HepG2 (cell line): Measurements from ENCODE around the gene TUBG2. TPM values are rescaled to one million over a fixed set of nuclear protein-coding genes. Genes with fewer than 3 reads are reported as not detected.

Source experiments
- AKNA ChIP-seq: sonication (generic); formaldehyde crosslinking; IDR thresholded peaks from 2 replicates; pipeline ENCODE4 v1.4.0; 2020; ENCODE audit warnings: missing genetic modification reagents, borderline replicate concordance
- BORCS8-MEF2B ChIP-seq: sonication (generic); formaldehyde crosslinking; IDR thresholded peaks from 2 replicates; pipeline ENCODE4 v1.8.0; 2022; ENCODE audit warnings: mild to moderate bottlenecking, missing genetic modification reagents
- CBFB ChIP-seq: sonication (generic); formaldehyde crosslinking; IDR thresholded peaks from 2 replicates; pipeline ENCODE4 v1.4.0; 2020; ENCODE audit warnings: missing genetic modification reagents
- CEBPB ChIP-seq: IDR thresholded peaks from 2 replicates; pipeline ENCODE4 v1.6.1; 2011; ENCODE audit warnings: low read depth, low read length, improper control_type of control experiment, borderline replicate concordance
- CEBPG ChIP-seq: IDR thresholded peaks from 2 replicates; pipeline ENCODE4 v1.6.1; 2016
- HNF4G ChIP-seq, 2 experiments: sonication (generic) in 1 of 2; formaldehyde crosslinking in 1 of 2; IDR thresholded peaks; 2 replicates each; pipeline versions ENCODE4 v1.4.0 to v1.6.1; 2011 to 2020; ENCODE audit warnings: borderline replicate concordance in 2 of 2, low read depth in 2 of 2, mild to moderate bottlenecking in 2 of 2, low read length in 1 of 2, missing genetic modification reagents in 1 of 2, moderate library complexity in 1 of 2
- MED8 ChIP-seq: sonication (generic); formaldehyde crosslinking; IDR thresholded peaks from 2 replicates; pipeline ENCODE4 v1.8.1; 2023; ENCODE audit warnings: mild to moderate bottlenecking, missing genetic modification reagents; ENCODE audit not compliant: insufficient replicate concordance
- PITX1 ChIP-seq: sonication (generic); formaldehyde crosslinking; IDR thresholded peaks from 2 replicates; pipeline ENCODE4 v1.5.1; 2020; ENCODE audit warnings: mild to moderate bottlenecking, missing genetic modification reagents
- SAP130 ChIP-seq: IDR thresholded peaks from 2 replicates; pipeline ENCODE4 v1.6.1; 2016; ENCODE audit warnings: low read depth
- XRCC5 ChIP-seq: fragments of 200-400 bp; formaldehyde crosslinking; optimal IDR thresholded peaks from 2 replicates; pipeline ENCODE3; 2017; ENCODE audit warnings: mild to moderate bottlenecking, low read length
- ZFP36L1 ChIP-seq: sonication (generic); formaldehyde crosslinking; IDR thresholded peaks from 2 replicates; pipeline ENCODE4 v1.8.0; 2022; ENCODE audit warnings: mild to moderate bottlenecking, missing genetic modification reagents, moderate library complexity
- ZNF777 ChIP-seq: sonication (generic); formaldehyde crosslinking; IDR thresholded peaks from 2 replicates; pipeline ENCODE4 v1.4.0; 2020; ENCODE audit warnings: missing genetic modification reagents
- ZNF891 ChIP-seq: sonication (generic); formaldehyde crosslinking; IDR thresholded peaks from 2 replicates; pipeline ENCODE4 v1.5.0; 2020; ENCODE audit warnings: mild to moderate bottlenecking, missing genetic modification reagents
- polyA plus RNA-seq, 8 experiments: library from polyadenylated mRNA; depleted of rRNA in 3 of 8; stranded (reverse) in 7 of 8; unstranded in 1 of 8; fragments of >200 nt; fragmentation: Illumina TruSeq in 4 of 8; extraction: Trizol in 4 of 8; gene quantifications; 2 replicates each; pipeline versions ENCODE4 v1.2.1 to v1.2.3, GENCODE V29; 2011 to 2016; ENCODE audit warnings: low read depth in 4 of 8, missing spikeins in 1 of 8, mixed read lengths in 1 of 8; ENCODE audit not compliant: insufficient read depth in 1 of 8
- total RNA-seq, 5 experiments: library from RNA; depleted of rRNA; stranded (reverse); fragments of >200 nt; fragmentation: Illumina TruSeq; extraction: Trizol; gene quantifications; 2 replicates each; pipeline ENCODE4 v1.2.3, GENCODE V29; 2016; ENCODE audit warnings: low read depth in 1 of 5
- TF ChIP-seq, protein P1 (sequence below): conservative IDR thresholded peaks from 2 replicates; pipeline ENCODE4 v1.6.1; 2018; ENCODE audit warnings: missing genetic modification reagents
- TF ChIP-seq, protein P2 (sequence below): IDR thresholded peaks from 2 replicates; pipeline ENCODE4 v1.6.1; 2016; ENCODE audit warnings: missing compliant biosample characterization, missing genetic modification reagents, borderline replicate concordance
- TF ChIP-seq, protein P3 (sequence below): sonication (generic); formaldehyde crosslinking; IDR thresholded peaks from 2 replicates; pipeline ENCODE4 v1.4.0; 2020; ENCODE audit warnings: missing genetic modification reagents, low read depth, mild to moderate bottlenecking, borderline replicate concordance
- TF ChIP-seq, protein P4 (sequence below): sonication (generic); formaldehyde crosslinking; IDR thresholded peaks from 2 replicates; pipeline ENCODE4 v1.5.0; 2020; ENCODE audit warnings: mild to moderate bottlenecking, missing genetic modification reagents

The TUBG2 gene
- total and polyA plus RNA-seq, 2 of the 13 experiments (the other 11 are each of a cell fraction or from before 2014, with no cell fraction given): 16.0 to 42.3 TPM

DNA sequence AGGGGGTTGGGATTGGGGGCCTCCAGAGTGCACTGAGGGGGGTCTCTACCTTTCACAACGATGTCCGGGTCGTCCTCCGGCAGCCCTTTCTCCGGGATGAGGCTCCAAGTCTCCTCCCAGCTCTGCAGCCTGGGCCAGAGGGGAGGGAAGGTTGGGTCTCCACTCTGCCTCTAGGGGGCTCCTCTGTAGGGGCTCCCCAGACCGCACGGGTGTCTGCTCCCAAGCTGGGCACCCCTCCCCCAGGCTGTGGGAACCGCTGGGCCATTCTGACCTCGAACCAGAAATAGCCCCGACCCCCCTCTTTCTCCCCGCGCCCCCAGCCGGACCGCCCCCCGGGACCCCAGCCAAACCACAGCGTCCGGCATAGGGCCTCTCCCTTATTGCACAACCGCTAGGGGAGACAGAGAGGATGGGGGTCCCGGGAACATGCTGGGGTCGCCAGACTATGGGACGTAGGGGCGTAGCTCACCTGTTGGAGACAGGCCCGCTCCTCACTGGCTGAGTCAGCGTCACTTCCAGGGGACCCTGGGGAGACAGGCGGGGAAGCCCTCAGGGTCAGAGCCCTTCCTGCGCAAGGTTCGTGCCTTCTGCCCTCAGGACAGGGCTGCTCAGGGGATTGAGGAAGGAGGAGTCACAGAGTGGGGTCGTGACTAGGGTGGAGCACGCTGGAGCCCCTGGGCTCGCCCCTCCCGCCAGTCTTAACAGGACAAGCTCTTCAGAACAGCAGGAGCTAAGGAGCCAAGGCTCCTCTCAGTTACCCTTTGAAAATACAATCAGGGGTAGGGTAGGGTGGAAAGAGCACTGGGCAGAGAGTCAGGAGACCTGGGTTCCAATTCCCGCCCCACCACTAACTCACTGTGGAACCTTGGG, 15.0 kb downstream of the TUBG2 start (continued):
- TF ChIP-seq, protein P1, sequence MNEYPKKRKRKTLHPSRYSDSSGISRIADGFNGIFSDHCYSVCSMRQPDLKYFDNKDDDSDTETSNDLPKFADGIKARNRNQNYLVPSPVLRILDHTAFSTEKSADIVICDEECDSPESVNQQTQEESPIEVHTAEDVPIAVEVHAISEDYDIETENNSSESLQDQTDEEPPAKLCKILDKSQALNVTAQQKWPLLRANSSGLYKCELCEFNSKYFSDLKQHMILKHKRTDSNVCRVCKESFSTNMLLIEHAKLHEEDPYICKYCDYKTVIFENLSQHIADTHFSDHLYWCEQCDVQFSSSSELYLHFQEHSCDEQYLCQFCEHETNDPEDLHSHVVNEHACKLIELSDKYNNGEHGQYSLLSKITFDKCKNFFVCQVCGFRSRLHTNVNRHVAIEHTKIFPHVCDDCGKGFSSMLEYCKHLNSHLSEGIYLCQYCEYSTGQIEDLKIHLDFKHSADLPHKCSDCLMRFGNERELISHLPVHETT (CRISPR knock-in tag): no peak
- TF ChIP-seq ZNF891 (CRISPR knock-in tag): no peak
- TF ChIP-seq, protein P2, sequence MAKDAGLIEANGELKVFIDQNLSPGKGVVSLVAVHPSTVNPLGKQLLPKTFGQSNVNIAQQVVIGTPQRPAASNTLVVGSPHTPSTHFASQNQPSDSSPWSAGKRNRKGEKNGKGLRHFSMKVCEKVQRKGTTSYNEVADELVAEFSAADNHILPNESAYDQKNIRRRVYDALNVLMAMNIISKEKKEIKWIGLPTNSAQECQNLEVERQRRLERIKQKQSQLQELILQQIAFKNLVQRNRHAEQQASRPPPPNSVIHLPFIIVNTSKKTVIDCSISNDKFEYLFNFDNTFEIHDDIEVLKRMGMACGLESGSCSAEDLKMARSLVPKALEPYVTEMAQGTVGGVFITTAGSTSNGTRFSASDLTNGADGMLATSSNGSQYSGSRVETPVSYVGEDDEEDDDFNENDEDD (CRISPR knock-in tag): no peak
- peak; percentile 37; the same call in 1 of the 2 replicates for TF ChIP-seq SAP130 (CRISPR knock-in tag)
- no peak for TF ChIP-seq PITX1
- TF ChIP-seq MED8 (CRISPR knock-in tag): no peak
- no peak for TF ChIP-seq ZFP36L1 (CRISPR knock-in tag)
- no peak for TF ChIP-seq HNF4G (IDR thresholded peaks at IDR 0.05; ENCODE audit: borderline replicate concordance, low read depth, low read length)
- no peak for TF ChIP-seq HNF4G (CRISPR knock-in tag; IDR thresholded peaks at IDR 0.05; ENCODE audit: borderline replicate concordance, low read depth)
- 0 out of 2 replicates have a peak, but pooled peaks have one; percentile 25 for TF ChIP-seq BORCS8-MEF2B (CRISPR knock-in tag)
- TF ChIP-seq CEBPG (CRISPR knock-in tag): peak; percentile 42; the same call in 1 of the 2 replicates
- TF ChIP-seq, protein P3, sequence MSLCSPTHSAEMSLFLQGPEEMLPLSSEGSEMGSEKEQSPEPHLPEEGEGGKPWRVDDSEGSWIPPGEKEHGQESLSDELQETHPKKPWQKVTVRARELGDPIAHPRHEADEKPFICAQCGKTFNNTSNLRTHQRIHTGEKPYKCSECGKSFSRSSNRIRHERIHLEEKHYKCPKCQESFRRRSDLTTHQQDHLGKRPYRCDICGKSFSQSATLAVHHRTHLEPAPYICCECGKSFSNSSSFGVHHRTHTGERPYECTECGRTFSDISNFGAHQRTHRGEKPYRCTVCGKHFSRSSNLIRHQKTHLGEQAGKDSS: 0 out of 2 replicates have a peak, but pooled peaks have one; percentile 62
- TF ChIP-seq, protein P4, sequence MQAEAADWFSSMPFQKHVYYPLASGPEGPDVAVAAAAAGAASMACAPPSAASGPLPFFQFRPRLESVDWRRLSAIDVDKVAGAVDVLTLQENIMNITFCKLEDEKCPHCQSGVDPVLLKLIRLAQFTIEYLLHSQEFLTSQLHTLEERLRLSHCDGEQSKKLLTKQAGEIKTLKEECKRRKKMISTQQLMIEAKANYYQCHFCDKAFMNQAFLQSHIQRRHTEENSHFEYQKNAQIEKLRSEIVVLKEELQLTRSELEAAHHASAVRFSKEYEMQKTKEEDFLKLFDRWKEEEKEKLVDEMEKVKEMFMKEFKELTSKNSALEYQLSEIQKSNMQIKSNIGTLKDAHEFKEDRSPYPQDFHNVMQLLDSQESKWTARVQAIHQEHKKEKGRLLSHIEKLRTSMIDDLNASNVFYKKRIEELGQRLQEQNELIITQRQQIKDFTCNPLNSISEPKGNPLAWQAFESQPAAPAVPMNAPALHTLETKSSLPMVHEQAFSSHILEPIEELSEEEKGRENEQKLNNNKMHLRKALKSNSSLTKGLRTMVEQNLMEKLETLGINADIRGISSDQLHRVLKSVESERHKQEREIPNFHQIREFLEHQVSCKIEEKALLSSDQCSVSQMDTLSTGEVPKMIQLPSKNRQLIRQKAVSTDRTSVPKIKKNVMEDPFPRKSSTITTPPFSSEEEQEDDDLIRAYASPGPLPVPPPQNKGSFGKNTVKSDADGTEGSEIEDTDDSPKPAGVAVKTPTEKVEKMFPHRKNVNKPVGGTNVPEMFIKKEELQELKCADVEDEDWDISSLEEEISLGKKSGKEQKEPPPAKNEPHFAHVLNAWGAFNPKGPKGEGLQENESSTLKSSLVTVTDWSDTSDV (CRISPR knock-in tag): peak; percentile 44; the same call in 1 of the 2 replicates
- 0 out of 2 replicates have a peak, but pooled peaks have one; percentile 53 for TF ChIP-seq CBFB (CRISPR knock-in tag)
- no peak for TF ChIP-seq AKNA (CRISPR knock-in tag)
- TF ChIP-seq CEBPB: peak; percentile 76
- peak; percentile 78 for TF ChIP-seq XRCC5
- 0 out of 2 replicates have a peak, but pooled peaks have one; percentile 27 for TF ChIP-seq ZNF777
